HG03135 (cell line): ENCODE results near the gene BMP7.

Experiments used
- ATAC-seq: cut with Tn5 transposase; IDR thresholded peaks from one replicate; pipeline ENCODE4 v1.9.1; 2021; ENCODE audit warnings: mild to moderate bottlenecking, moderate library complexity; ENCODE audit not compliant: unreplicated experiment

The BMP7 gene

DNA sequence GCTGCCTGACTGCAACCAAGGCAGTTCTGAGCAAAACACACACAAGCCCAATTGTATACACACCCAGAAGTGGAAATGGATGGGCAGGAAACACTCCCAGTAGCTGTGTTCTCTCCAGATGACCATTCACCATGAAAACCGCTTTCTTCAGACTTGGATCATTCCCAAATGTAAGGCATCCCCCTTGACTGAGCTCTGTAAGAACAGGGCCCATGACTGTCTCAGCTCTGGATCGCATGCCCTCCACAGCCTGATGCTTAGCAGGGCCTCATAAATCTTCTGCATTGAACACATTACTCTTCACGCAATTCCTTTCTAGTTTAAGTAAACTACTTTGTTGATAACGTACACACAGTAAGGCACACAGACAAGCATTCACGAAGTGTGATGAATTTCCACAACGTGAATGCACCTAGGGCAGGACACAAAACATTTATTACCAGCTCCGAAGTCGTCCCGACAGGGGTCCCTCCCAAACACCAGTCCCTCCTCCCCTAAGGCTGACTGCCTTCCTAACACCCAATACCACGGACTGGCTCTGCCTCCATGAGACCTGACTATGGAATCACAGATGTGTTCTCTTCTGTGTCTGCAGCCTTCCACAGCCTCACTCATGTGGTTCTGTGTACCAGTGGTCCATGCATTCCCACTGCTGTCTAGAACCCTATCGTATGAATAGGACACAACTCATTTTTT lies 31.7 kb downstream of the BMP7 start:
- no peak for ATAC-seq

DNA sequence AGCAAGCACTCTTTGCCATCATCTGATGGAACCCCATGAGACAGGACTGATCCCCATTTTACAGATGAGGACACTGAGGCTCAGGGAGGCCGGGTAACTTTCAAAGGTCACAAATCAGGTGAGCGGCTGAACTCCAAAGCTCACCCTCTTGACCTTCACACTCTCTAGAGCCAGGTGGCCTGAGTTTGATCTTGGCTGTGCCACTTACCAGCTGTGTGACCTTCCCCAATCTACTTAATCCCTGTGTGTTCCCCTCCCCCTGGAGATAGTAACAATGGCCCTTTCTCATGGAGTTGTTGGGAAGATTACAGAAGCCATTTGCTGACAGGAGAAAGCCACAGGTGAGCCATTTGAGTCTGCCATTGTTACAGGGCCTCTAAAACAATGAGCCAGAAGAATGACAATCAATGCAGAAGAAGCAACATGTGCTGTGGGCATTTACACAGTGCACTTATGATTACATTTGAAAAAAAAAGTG lies 34.5 kb downstream of the BMP7 start:
- no peak for ATAC-seq

DNA sequence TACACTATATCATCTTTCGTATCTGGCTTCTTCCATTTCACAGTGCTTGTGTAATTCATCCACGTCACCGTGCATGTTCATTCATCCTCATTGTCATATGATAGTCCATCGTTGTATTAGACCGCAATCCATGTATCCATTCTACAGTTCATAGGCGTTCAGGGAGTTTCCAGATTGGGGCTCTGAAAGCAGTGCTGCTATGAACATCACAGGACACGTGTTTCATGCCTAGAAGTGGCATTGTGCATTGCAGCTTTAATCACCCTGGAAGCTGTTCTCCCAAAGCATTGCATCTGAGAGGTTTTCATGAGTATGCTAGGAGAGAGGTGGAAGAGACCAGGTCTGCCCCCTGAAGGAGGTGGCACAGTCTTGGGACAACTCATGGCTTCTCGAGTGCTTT lies 35.3 kb downstream of the BMP7 start:
- ATAC-seq = no peak

DNA sequence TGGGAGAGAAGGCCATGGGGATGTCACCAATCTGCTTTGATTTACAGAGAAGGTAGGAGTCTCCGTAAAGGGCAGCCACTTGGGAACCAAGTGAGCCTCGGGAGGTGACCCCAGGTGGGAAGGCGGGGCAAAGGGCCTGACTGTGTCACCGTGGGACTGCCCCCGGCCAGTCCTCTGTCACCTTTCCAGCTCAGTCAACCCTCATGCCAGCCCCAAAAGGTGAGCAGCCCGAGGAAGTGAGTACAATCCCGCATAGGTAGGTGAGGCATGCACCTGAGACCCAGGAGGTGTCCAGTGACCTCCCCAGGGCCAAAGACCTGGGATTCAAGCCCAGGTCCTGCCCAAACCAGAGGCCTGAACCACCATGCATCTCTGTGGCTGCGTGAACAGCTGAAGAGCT lies 36.2 kb downstream of the BMP7 start:
- no peak for ATAC-seq

DNA sequence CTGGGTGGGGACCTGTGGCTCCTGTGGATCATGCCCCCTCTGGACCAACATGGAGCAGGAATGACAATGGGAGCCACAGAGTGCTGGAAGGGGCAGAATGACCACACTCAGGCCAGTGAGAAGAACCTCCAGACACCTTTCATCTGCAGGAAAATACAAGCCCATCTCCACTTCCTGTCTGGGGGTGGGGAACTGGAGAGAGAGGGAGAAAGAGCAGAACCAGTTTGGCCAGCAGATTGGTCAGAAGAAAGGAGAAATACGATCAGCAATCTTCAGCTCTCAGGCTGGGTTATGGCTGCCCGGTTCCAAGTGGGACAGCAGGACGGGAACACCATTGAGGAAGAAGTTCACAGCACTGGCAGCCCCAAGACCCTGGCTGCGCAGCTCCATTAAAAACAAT lies 37.0 kb downstream of the BMP7 start:
- no peak for ATAC-seq

DNA sequence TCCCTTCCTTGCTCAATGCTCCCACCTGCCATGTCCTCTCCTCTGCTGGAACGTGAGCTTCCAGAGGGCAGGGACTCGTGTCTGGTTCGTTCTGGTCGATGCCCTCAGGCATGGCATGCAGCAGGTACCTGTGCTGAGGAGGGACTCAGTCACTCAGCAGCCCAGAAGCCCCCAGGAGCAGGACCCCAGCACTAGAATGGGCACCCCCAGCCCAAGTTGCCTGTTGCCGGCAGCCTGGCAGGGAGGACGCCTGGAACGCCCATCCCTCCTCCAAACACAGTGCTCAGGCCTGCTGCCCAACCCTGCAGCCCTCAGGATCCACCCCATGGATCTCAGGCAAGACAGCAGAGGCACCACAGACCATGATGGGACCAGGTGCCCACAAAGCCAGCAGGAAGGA lies 40.6 kb downstream of the BMP7 start:
- no peak for ATAC-seq

DNA sequence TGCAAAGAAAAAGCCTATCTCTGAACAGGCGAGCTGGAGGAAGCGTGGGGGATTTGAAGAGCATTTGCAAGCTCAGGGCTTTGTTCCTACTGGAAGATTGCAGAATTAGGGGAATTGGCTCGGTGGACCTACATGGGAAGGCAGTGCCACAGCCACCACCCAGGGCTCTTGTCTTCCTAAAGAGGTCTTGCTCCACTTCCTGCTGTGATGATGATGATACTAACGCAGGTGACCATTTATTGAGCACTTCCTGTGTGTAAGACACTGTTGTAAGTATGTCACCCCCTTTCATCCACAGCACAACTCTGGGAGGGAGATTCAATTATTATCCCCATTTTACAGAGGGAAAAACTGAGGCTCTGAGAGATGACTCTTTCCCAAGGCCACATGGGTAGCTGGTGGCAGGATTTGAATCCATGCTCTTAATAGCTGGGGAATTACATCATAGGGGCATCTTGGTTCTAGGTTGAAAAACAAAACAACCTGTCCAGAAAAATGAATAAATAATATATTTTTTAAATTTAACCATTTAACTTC lies 41.2 kb downstream of the BMP7 start:
- no peak for ATAC-seq

DNA sequence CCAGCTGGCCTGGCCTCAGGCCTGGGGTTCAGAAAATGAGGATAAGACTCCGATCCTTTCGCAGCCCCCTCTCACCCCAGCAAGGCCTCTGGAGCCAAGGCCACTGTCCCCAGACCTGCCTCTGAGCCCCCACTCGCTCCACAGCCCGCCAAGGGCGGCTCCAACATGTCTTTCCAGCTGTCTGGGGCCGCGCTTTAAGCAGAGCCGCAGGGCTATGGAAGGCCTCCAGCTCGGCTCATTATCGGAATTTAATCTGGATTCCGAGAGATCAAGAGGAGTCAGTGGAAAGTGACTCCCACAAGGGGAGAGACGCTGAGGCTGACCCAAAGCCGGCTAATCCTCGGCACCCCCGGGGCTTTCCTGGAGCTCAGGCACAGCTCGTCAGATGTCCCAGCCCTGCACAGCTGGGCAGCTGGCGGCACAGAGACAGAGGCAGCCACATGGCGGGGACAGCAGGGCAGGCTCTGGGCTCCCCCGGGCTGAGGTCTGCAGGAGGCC lies 41.8 kb downstream of the BMP7 start:
- ATAC-seq = no peak

DNA sequence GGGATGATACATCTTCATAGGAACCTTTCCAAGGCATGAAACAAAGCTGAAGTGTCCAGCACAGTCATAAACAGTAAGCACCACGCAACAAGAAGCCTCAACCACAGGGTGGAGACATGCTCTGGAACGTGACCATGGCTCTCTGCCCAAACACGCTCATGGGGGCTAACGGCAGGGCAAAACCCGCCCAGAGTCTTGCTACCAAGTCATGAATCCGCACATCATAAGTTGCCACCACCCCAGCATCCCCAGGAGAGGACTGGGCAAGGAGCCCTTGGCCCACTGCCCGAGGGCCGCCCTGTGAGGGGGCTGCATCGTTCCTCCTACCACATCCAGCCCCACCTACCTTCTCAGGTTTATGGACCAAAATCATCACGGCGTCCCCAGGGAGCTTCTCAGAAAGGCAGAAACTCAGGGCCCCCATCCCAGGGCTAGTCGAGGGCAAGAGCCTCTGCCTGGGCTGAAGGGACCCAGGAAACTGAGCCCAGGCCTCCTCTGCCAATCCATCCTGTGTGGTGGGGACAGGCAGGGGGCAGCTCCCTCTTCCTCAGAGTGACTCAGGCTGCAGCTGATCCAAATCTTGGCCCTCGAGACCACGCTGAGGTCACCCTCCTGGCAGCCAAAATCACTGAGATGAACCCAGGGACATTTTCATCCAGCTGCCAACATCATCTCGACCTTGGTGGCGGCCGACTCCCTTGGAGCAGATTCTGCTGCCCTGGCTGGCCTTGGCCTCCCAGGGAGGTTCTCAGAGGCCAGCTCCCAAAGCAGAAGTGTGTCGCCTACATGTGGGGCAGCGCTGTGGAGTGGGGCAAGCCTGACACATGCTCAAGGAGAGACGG lies 42.6 kb downstream of the BMP7 start:
- ATAC-seq = no peak

DNA sequence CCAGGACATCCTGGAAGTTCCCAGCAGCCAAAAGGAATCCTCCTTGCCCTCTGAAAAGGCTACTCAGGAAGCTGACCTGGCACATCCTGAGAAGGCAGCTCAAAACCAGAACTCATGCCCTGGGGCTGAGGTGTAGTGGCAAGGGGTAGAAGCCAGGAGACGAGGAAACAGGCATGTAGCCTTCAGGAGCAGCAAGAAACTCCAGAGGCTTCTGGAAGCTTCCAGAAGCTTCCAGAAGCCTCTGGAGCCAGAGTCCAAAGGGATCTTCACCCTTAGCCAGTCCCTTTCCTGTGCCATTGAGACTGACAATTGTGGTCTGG lies 43.9 kb downstream of the BMP7 start:
- ATAC-seq = no peak

DNA sequence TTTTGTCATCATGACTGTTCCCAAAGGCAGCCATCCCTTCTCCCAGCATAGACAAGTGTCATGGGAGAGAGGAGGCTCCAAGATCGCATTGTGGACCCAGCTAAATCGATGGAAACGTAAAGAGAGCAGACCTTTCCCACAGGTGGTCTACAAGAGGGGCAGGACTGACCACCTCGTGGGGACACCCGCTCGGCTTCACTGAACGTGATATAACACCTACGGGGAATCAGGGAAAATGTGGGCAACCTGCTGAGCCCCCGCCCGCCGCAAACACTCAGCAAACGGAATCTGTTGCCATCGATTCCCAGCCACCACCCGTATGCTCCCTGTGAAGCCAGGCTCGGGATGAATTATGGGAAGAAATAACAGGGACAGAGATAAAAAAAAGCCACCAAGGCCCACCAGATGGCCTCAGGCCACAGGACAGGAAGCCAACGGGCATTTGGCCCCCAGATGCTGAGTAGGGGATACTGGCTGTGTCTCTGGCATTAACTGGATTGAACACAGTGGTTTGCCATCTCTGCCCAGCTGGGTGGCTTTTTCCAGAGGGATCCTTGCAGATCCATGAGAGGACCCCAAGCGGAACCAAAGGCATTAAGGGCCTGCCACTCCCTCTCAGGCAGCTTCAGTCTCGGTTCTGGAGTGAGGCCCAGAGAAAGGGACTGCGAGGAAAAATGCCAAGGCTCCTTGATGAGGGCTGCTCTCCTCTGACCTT lies 44.4 kb downstream of the BMP7 start:
- ATAC-seq = no peak

DNA sequence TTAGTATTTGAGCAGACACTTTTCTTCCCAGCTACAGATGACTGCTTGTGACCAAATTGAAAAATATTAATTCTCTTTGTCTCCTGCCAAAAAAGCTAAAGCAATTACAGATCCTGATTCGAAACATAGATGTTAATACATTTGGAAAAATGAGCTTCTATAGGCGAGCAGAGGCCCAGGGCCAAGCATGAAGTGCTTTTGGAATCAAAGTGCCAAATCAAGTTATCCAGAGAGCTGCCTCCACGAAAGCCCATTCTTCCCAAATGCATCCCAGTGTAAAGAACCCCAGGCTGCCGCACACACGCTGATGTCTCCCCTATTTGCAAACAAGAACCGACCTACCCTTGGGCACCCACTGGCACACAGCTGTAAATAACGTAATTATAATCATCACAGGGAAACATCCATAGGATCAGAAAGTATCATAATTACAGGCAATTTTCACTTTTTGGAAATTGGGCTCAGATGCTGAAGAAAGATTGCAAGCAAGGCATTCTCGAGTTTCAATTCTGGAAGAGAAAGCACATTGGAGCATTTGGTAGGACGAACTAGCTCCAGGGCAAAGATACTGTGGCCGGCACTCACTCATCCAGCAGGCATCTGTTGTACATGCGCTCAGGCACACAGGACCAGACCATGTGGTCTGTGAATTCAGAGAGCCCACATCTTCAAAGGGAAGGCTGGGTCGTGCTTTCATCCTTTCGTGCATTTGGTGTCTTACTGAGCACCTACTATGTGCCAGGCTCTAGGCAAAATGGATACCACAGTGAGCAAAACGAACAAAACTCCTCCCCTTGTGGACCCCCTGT lies 45.9 kb downstream of the BMP7 start:
- ATAC-seq = no peak

DNA sequence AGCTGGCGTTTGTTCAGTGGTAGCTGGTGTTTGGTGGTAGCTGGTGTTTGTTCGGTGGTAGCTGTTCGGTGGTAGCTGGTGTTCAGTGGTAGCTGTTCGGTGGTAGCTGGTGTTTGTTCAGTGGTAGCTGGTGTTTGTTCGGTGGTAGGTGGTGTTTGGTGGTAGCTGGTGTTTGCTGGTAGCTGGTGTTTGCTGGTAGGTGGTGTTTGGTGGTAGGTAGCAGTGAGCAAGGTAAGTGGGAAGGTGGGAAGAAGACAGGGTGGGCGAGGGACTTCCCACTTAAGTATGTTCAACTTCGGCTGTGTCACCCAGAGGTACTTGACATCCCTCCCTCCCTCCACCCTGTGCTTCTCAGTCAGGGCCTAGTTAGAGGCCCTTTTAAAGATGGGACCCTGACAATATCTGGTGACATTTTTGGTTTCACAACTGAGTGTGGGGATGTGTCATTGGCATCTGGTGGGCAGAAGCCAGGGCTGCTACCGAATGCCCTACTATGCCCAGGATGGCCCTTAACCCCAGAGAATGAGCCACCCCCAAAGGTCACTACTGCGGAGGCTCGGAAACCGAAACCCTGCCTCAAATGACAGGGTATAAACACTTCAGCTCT lies 47.3 kb downstream of the BMP7 start:
- no peak for ATAC-seq

DNA sequence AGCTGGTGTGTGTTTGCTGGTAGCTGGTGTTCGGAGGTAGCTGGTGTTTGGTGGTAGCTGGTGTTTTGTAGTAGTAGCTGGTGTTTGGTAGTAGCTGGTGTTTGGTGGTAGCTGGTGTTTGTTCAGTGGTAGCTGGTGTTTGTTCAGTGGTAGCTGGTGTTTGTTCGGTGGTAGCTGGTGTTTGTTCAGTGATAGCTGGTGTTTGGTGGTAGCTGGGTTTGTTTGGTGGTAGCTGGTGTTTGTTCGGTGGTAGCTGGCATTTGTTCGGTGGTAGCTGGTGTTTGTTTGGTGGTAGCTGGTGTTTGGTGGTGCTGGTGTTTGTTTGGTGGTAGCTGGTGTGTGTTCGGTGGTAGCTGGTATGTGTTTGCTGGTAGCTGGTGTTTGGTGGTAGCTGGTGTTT lies 48.0 kb downstream of the BMP7 start:
- ATAC-seq = no peak

DNA sequence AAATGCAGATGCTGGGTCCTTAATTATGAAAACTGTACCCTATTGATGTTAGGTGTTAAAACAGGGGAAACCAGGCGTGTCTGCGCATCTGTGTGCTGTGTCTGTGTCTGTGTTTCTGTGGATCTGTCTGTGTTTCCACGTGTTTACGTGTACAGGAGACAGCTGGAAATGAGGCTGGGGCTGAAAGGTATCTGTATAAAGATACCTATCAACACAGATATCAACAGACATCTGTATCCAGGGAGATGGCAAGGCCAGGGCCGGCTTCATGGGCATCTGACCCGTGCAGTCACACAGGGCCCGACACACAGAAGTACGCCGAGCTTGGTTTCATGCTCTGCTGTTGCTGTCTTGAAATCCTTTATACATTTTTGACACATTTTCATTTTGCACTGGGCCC lies 48.6 kb downstream of the BMP7 start:
- ATAC-seq = no peak

DNA sequence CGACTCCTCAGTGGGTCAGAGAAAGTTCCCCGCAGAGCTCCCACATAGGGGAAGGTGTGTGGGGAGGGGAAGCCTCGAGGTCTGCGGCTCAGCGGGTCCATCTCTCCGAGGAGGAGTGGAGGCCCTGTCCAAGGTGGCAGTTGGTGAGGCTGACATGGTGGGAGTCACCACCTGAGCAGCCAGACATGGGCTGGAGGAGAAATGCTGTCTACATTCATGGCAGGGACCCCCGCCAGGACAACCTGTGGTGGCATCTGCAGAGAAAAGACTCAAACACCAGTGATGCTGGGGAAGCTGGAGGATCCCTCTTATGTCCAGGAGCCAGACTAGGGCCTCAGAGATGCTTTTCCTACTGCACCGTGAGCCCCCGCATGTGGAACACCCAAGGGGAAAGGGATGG lies 49.8 kb downstream of the BMP7 start:
- no peak for ATAC-seq

DNA sequence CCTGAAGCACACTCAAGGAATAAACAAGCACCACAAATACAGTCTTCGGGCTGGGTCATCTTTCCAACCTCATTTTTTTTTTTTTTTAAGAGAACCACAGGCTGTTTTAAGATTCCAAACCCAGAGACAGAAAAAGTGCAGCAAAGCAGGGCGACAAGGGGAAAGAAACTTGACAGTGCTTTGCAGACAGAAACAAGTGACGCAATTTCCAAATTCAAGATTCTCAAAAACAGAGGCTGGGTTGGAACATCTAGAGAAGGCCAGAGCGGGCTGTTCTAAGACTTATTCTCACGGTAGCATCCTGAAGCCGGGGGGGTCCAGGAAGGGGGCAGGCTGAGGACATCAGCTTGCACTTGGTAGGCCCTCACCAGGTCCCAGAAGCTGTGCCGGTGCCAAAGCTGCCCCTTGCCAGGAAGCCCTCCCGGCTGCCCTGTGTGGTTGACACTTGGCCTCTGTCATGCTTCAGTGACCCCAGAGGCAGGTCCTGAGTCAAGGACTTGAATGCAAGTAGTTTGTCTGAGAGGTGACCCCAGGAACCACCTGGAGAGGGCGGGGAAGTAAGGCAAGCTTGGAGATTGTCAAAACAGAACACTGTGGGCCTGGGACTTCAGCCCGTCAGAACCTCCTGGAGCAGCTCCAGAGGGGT lies 50.5 kb downstream of the BMP7 start:
- ATAC-seq = no peak

DNA sequence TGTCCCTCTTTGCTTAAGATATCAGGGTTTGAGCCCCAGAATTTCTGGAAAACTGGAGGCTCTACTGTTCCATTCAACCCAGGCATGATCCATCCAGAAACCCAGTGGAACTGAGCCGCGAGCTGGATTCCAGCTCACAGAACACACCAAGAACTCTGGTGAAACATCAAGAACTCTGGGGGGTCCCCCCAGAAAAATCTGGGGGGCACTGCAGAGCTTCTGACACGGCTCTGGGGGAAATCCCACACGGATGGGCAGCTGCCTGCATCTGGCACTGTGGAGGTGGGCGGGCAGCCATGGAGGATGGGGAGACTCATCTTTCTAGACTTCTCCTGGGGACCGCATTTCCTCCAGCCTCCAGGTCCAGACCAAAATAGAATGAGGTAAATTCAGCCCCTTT lies 51.0 kb downstream of the BMP7 start:
- no peak for ATAC-seq

DNA sequence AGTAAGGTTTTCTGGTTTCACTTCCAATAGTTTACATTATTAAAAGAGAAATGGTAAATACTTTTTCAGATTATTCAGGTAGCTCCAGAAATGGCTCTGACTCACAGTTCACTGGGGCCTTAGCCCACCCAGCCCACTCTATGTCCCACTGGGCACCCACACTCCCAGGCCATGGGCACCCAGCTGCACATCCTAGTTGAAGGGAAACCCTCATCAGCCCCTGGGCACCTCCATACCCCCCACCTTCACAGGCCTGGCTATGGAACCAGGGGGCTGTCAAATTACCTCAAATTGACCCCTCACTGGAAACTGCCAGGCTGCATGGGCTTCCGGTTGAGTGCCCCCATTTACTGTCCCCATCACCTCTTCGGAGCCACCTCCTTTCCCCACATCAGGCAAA lies 51.5 kb downstream of the BMP7 start:
- no peak for ATAC-seq

DNA sequence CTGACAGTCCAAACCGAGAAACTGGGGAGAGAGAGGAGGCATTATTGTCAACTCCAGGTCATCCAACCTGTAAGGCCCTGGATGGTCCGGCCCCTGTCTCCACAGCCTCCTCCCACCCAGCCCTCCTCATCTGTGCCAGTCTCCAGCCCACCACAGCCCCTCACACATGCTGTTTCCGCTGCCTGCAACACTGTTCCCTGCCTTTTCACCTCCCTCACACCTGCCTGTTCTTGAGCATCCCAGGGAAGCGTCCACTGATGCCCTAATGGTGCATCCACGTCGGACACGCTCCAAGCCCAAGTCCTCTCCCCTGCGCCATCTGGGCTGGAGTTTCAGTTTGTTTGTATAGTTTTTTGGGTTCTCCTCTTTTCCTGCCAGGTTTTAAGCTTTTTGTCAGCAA lies 52.0 kb downstream of the BMP7 start:
- no peak for ATAC-seq
